IMR-90 (cell line): ENCODE data around the gene ALK. TPM values are rescaled to one million over a fixed set of nuclear protein-coding genes. Genes with fewer than 3 reads are reported as not detected.
A peak's percentile ranks its signal among the peaks of the same experiment; 100 is the strongest.

Experiments used
- ATAC-seq: fragments of 200-7000 bp; cut with Tn5 transposase; 2 replicates; pipeline ENCODE4 v1.9.1; 2020; ENCODE audit warnings: low read depth, mild to moderate bottlenecking, moderate library complexity
- BruUV-seq: library from RNA; stranded (reverse); fragments of 400-500 nt; replicated peaks from 2 replicates; lab custom pipeline; 2021; lab: Mats Ljungman, UMichigan
- CTCF ChIA-PET: fragments of 300-600 bp; formaldehyde crosslinking; extraction: SDS; loops from one replicate; lab custom pipeline; 2021; ENCODE audit warnings: antibody characterized with exemption; lab: Yijun Ruan, JAX
- POLR2A ChIA-PET: fragments of 300-600 bp; sonication (Branson Sonifier 250); formaldehyde crosslinking; loops from one replicate; lab custom pipeline; 2022; ENCODE audit warnings: antibody characterized with exemption; ENCODE audit not compliant: unreplicated experiment; lab: Charles Lee
- DNase-seq: peaks from one replicate; pipeline ENCODE4 v3.0.0; 2013
- H2AFZ ChIP-seq: replicated peaks from 2 replicates; pipeline ENCODE3; 2013; ENCODE audit warnings: low read length, mild to moderate bottlenecking; ENCODE audit not compliant: poor library complexity
- H2AK5ac ChIP-seq: 2 replicates; pipeline ENCODE4 v1.6.1; 2013; ENCODE audit warnings: low read depth, low read length, inconsistent platforms
- H2AK9ac ChIP-seq: replicated peaks from 2 replicates; pipeline ENCODE3; 2013; ENCODE audit warnings: mild to moderate bottlenecking, low read depth, low read length, moderate library complexity; ENCODE audit not compliant: poor library complexity
- H2BK120ac ChIP-seq: 2 replicates; pipeline ENCODE4 v1.6.1; 2013; ENCODE audit warnings: low read depth, low read length, inconsistent platforms
- H2BK15ac ChIP-seq: 3 replicates; pipeline ENCODE4 v1.6.1; 2013; ENCODE audit warnings: low read depth, low read length, inconsistent platforms
- H2BK20ac ChIP-seq: 2 replicates; pipeline ENCODE4 v1.6.1; 2013; ENCODE audit warnings: low read depth, mild to moderate bottlenecking, inconsistent platforms, low read length, moderate library complexity
- H2BK5ac ChIP-seq: 2 replicates; pipeline ENCODE4 v1.6.1; 2013; ENCODE audit warnings: mild to moderate bottlenecking, low read depth, low read length, inconsistent platforms; ENCODE audit not compliant: poor library complexity, severe bottlenecking
- H3K14ac ChIP-seq: replicated peaks from 2 replicates; pipeline ENCODE4 v1.6.1; 2013; ENCODE audit warnings: low read depth, low read length, inconsistent platforms
- H3K18ac ChIP-seq: 2 replicates; pipeline ENCODE4 v1.6.1; 2013; ENCODE audit warnings: low read depth, low read length, control low read depth
- H3K23ac ChIP-seq: 2 replicates; pipeline ENCODE4 v1.6.1; 2013; ENCODE audit warnings: low read depth, low read length, inconsistent platforms
- H3K27ac ChIP-seq: 2 replicates; pipeline ENCODE4 v1.5.1; 2013; ENCODE audit warnings: mild to moderate bottlenecking, control low read depth, low read length; ENCODE audit not compliant: insufficient read depth
- H3K27me3 ChIP-seq: 2 replicates; pipeline ENCODE4 v1.6.1; 2013; ENCODE audit warnings: low read length; ENCODE audit not compliant: control insufficient read depth, insufficient read depth
- H3K36me3 ChIP-seq: 2 replicates; pipeline ENCODE4 v1.6.1; 2013; ENCODE audit warnings: low read length, mixed read lengths; ENCODE audit not compliant: control insufficient read depth, insufficient read depth
- H3K4ac ChIP-seq: 2 replicates; pipeline ENCODE4 v1.6.1; 2013; ENCODE audit warnings: low read depth, low read length, inconsistent platforms
- H3K4me1 ChIP-seq: 2 replicates; pipeline ENCODE4 v1.6.1; 2013; ENCODE audit warnings: low read length, mixed read lengths; ENCODE audit not compliant: control insufficient read depth, insufficient read depth
- H3K4me2 ChIP-seq: 2 replicates; pipeline ENCODE4 v1.6.1; 2013; ENCODE audit warnings: low read depth, mild to moderate bottlenecking, control low read depth, low read length, moderate library complexity
- H3K4me3 ChIP-seq: 2 replicates; pipeline ENCODE4 v1.5.1; 2013; ENCODE audit warnings: low read depth, mild to moderate bottlenecking, control low read depth, low read length, moderate library complexity; ENCODE audit not compliant: insufficient read depth
- H3K56ac ChIP-seq: 2 replicates; pipeline ENCODE4 v1.6.1; 2013; ENCODE audit warnings: low read length, inconsistent platforms; ENCODE audit not compliant: insufficient read depth; ENCODE audit errors: extremely low read depth
- H3K79me1 ChIP-seq, 2 experiments: 2 replicates each; pipeline ENCODE4 v1.6.1; 2013; ENCODE audit warnings: low read length in 2 of 2, inconsistent platforms in 1 of 2, low read depth in 1 of 2
- H3K9ac ChIP-seq: 2 replicates; pipeline ENCODE4 v1.6.1; 2013; ENCODE audit warnings: low read depth, low read length, control low read depth
- H3K9me1 ChIP-seq: 2 replicates; pipeline ENCODE4 v1.6.1; 2013; ENCODE audit warnings: low read length, inconsistent platforms; ENCODE audit not compliant: insufficient read depth
- H3K9me3 ChIP-seq: 2 replicates; pipeline ENCODE4 v1.6.1; 2013; ENCODE audit warnings: low read length; ENCODE audit not compliant: control insufficient read depth, insufficient read depth
- H4K20me1 ChIP-seq: 2 replicates; pipeline ENCODE4 v1.6.1; 2013; ENCODE audit warnings: low read length, inconsistent platforms; ENCODE audit not compliant: insufficient read depth
- H4K5ac ChIP-seq: 2 replicates; pipeline ENCODE4 v1.6.1; 2013; ENCODE audit warnings: mild to moderate bottlenecking, low read depth, low read length, control low read depth
- H4K8ac ChIP-seq, 2 experiments: 2 replicates each; pipeline ENCODE4 v1.6.1; 2013; ENCODE audit warnings: low read depth in 2 of 2, low read length in 2 of 2, control low read depth in 1 of 2, inconsistent platforms in 1 of 2
- H4K91ac ChIP-seq: 2 replicates; pipeline ENCODE4 v1.6.1; 2013; ENCODE audit warnings: low read depth, low read length, inconsistent platforms; ENCODE audit not compliant: insufficient read depth
- BHLHE40 ChIP-seq: fragments of 150-350 bp; IDR thresholded peaks from 2 replicates; pipeline ENCODE4 v1.6.1; 2016; ENCODE audit warnings: mild to moderate bottlenecking, low read depth, low read length
- CEBPB ChIP-seq: IDR thresholded peaks from 2 replicates; pipeline ENCODE4 v1.6.1; 2012; ENCODE audit warnings: low read depth, low read length, improper control_type of control experiment
- ELK1 ChIP-seq: fragments of 150-350 bp; IDR thresholded peaks from 2 replicates; pipeline ENCODE4 v1.6.1; 2016; ENCODE audit warnings: low read depth, mild to moderate bottlenecking, low read length, moderate library complexity, borderline replicate concordance
- MAZ ChIP-seq: IDR thresholded peaks from 2 replicates; pipeline ENCODE4 v1.6.1; 2012; ENCODE audit warnings: low read depth, mild to moderate bottlenecking, low read length, improper control_type of control experiment, moderate library complexity, borderline replicate concordance
- MXI1 ChIP-seq: IDR thresholded peaks from 2 replicates; pipeline ENCODE4 v1.6.1; 2012; ENCODE audit warnings: low read depth, mild to moderate bottlenecking, low read length, moderate library complexity, borderline replicate concordance
- POLR2A ChIP-seq: IDR thresholded peaks from 2 replicates; pipeline ENCODE4 v1.6.1; 2012; ENCODE audit warnings: mild to moderate bottlenecking, low read depth, low read length
- RAD21 ChIP-seq: IDR thresholded peaks from 2 replicates; pipeline ENCODE4 v1.6.1; 2012; ENCODE audit warnings: low read length, improper control_type of control experiment
- SMC3 ChIP-seq: fragments of 150-350 bp; IDR thresholded peaks from 2 replicates; pipeline ENCODE4 v1.6.1; 2016; ENCODE audit warnings: low read depth, mild to moderate bottlenecking, antibody characterized with exemption, low read length, moderate library complexity
- USF2 ChIP-seq: fragments of 150-350 bp; IDR thresholded peaks from 2 replicates; pipeline ENCODE4 v1.6.1; 2017; ENCODE audit warnings: mild to moderate bottlenecking, antibody characterized with exemption, low read length, low read depth
- WGBS, 2 experiments: methylation state at CpG; one replicate each; pipeline versions ENCODE4 v1.1.5 to v1.1.7; 2013; ENCODE audit warnings: missing lambda C conversion rate in 2 of 2; ENCODE audit not compliant: insufficient read length in 1 of 2; ENCODE audit errors: extremely low coverage in 2 of 2; 5-methylcytosine and 5-hydroxymethylcytosine counted together
- dilution Hi-C: fragments of 300-500 bp; cut with HindIII; formaldehyde crosslinking; loops from one replicate; pipeline ENCODE4 v1.14.3; 2018; ENCODE audit warnings: low sequenced_read_pairs; ENCODE audit not compliant: unreplicated experiment
- in situ Hi-C: fragments of 300-500 bp; cut with MboI; formaldehyde crosslinking; loops from 3 replicates; pipeline ENCODE4 v1.14.3; 2019; ENCODE audit warnings: low sequenced_read_pairs, inconsistent platforms, mixed read lengths
- intact Hi-C: fragments of 100-400 bp; cut with micrococcal nuclease; formaldehyde crosslinking; loops from 2 replicates; pipeline ENCODE4 v1.10.0; 2022
- polyA plus RNA-seq, 3 experiments: library from polyadenylated mRNA; depleted of rRNA; stranded (reverse); fragments of >200 nt; gene quantifications; 2 replicates each; pipeline ENCODE4 v1.2.3, GENCODE V29; 2012; ENCODE audit warnings: low replicate concordance in 1 of 3
- total RNA-seq: library from RNA; depleted of rRNA; stranded (reverse); fragments of >200 nt; gene quantifications from 2 replicates; pipeline ENCODE4 v1.2.3, GENCODE V29; 2012

The ALK gene
- total and polyA plus RNA-seq, 2 of the 4 experiments (the other 2 are of a cell fraction), result not detected

- H3K27me3 ChIP-seq, result no peaks in the 10 kb centered on the region
- no TSS peak for BruUV-seq
- peaks cover 2% of the 10 kb centered on the region; the same call in 1 of the 2 replicates for H3K4me1 ChIP-seq
- no peak overlapping the region for H3K4me2 ChIP-seq
- peak overlapping the region; percentile 25 for H2AK9ac ChIP-seq
- no peak overlapping the region for H3K9ac ChIP-seq
- H3K23ac ChIP-seq, result no peak overlapping the region
- H4K8ac ChIP-seq, result no peak overlapping the region
- H4K91ac ChIP-seq, result no peak overlapping the region
- H2BK120ac ChIP-seq, result no peak overlapping the region; the same call in 1 of the 2 replicates
- no peaks in the 10 kb centered on the region for H3K9me1 ChIP-seq
- no peak overlapping the region for H2BK5ac ChIP-seq
- no peak overlapping the region for H2BK20ac ChIP-seq
- dilution Hi-C loops (no loop called here), in situ Hi-C loops (no loop called here), intact Hi-C loops (no loop called here)
- no peak overlapping the region for H2AFZ ChIP-seq
- H2BK15ac ChIP-seq, result no peak overlapping the region
- no peaks in the 10 kb centered on the region for H3K36me3 ChIP-seq
- no peaks in the 10 kb centered on the region for H3K9me3 ChIP-seq
- ATAC-seq (no peak), DNase-seq (no peak)
- H3K27ac ChIP-seq, result no peak overlapping the region
- no peak overlapping the region; the same call in 1 of the 2 replicates for H3K4ac ChIP-seq
- H3K18ac ChIP-seq, result no peak overlapping the region
- H4K20me1 ChIP-seq, result no peaks in the 10 kb centered on the region
- WGBS, 2 experiments, result no CpG with 5 or more reads among the region's 4 CpGs
- POLR2A ChIA-PET, result no interaction called here
- no peaks in the 10 kb centered on the region for H3K79me1 ChIP-seq
- no peak overlapping the region for H3K4me3 ChIP-seq
- 0 out of 2 replicates have a peak overlapping the region, but pooled peaks have one; percentile 12 for H2AK5ac ChIP-seq
- no peak overlapping the region for H4K5ac ChIP-seq
- TF ChIP-seq MAZ (no peak), CEBPB (no peak), USF2 (no peak), MXI1 (no peak), BHLHE40 (no peak), RAD21 (no peak), SMC3 (no peak), ELK1 (no peak), POLR2A (no peak)
- H3K56ac ChIP-seq, result no peak overlapping the region
- no peak overlapping the region for H3K14ac ChIP-seq
- CTCF ChIA-PET, result no interaction called here
Measured at GRCh38 chr2:29612568-29612967, 308.8 kb downstream of the ALK start.
